HCT116 (cell line): ENCODE results near the gene MBD5. TPM values are rescaled to one million over a fixed set of nuclear protein-coding genes. Genes with fewer than 3 reads are reported as not detected.

Source experiments
- ATAC-seq: fragments of 200-7000 bp; cut with Tn5 transposase; 2 replicates; pipeline ENCODE4 v1.9.1; 2020; ENCODE audit warnings: mild to moderate bottlenecking, moderate library complexity
- BruUV-seq: library from RNA; stranded (reverse); fragments of 400-500 nt; replicated peaks from 2 replicates; lab custom pipeline; 2021; lab: Mats Ljungman, UMichigan
- CTCF ChIA-PET: fragments of 300-600 bp; sonication (Branson Sonifier 250); formaldehyde crosslinking; loops from one replicate; lab custom pipeline; 2021; ENCODE audit warnings: antibody characterized with exemption; lab: Charles Lee
- POLR2A ChIA-PET: fragments of 300-600, 350-600 bp; sonication (Branson Sonifier 250); formaldehyde crosslinking; loops from one replicate; lab custom pipeline; 2021; ENCODE audit warnings: antibody characterized with exemption; lab: Charles Lee
- RAD21 ChIA-PET, 2 experiments: fragments of 300-600 bp; sonication (Branson Sonifier 250); formaldehyde crosslinking; loops; one replicate each; lab custom pipeline; 2023; ENCODE audit warnings: low total read pairs in 2 of 2; ENCODE audit not compliant: uncharacterized antibody in 2 of 2, unreplicated experiment in 2 of 2, low non-redundant PET in 1 of 2; lab: Charles Lee
- DNase-seq: peaks from one replicate; pipeline ENCODE4 v3.0.0-alpha.2; 2010; ENCODE audit warnings: low read depth, low spot score
- H2AFZ ChIP-seq: fragments of 200-600 bp; shearing (Covaris generic), sonication (generic); 2 replicates; pipeline ENCODE4 v1.6.1; 2017; ENCODE audit warnings: low read depth, mixed run types, mixed read lengths, antibody characterized with exemption, low read length; ENCODE audit not compliant: poor library complexity, severe bottlenecking
- H3K27ac ChIP-seq: 2 replicates; pipeline ENCODE4 v1.5.1; 2012; ENCODE audit warnings: low read depth, low read length
- H3K27me3 ChIP-seq: fragments of 200-600 bp; sonication (generic); 2 replicates; pipeline ENCODE4 v1.6.1; 2016; ENCODE audit warnings: mixed run types, low read length, mixed read lengths; ENCODE audit not compliant: insufficient read depth
- H3K36me3 ChIP-seq, 2 experiments: fragments of 200-500 bp in 1 of 2; fragments of 200-600 bp in 1 of 2; sonication (Bioruptor generic) in 1 of 2; sonication (generic) in 1 of 2; 2 replicates each; pipeline versions ENCODE4 v1.5.1 to v1.6.1; 2014 to 2016; ENCODE audit warnings: low read length in 2 of 2, inconsistent platforms in 1 of 2, mixed read lengths in 1 of 2, mixed run types in 1 of 2; ENCODE audit not compliant: insufficient read depth in 2 of 2, control insufficient read depth in 1 of 2
- H3K4me1 ChIP-seq, 2 experiments: fragments of 200-600 bp in 1 of 2; sonication (generic) in 1 of 2; 2 replicates each; pipeline versions ENCODE4 v1.5.1 to v1.6.1; 2012 to 2017; ENCODE audit warnings: low read length in 2 of 2, inconsistent platforms in 1 of 2, mild to moderate bottlenecking in 1 of 2, mixed read lengths in 1 of 2, mixed run types in 1 of 2, moderate library complexity in 1 of 2; ENCODE audit not compliant: insufficient read depth in 2 of 2, control insufficient read depth in 1 of 2
- H3K4me2 ChIP-seq: fragments of 200-600 bp; sonication (generic); 2 replicates; pipeline ENCODE4 v1.6.1; 2017; ENCODE audit warnings: mixed run types, low read length, mixed read lengths
- H3K4me3 ChIP-seq, 2 experiments: fragments of 200-600 bp in 1 of 2; sonication (generic) in 1 of 2; replicated peaks in 1 of 2; 2 replicates each; pipeline ENCODE4 v1.5.1; 2011 to 2016; ENCODE audit warnings: low read length in 2 of 2, control low read depth in 1 of 2, low read depth in 1 of 2, mild to moderate bottlenecking in 1 of 2, mixed read lengths in 1 of 2, mixed run types in 1 of 2
- H3K79me2 ChIP-seq: fragments of 200-600 bp; sonication (generic); 2 replicates; pipeline ENCODE4 v1.6.1; 2017; ENCODE audit warnings: mild to moderate bottlenecking, mixed run types, low read length, moderate library complexity, mixed read lengths; ENCODE audit not compliant: insufficient read depth
- H3K9ac ChIP-seq: fragments of 200-600 bp; sonication (generic); 2 replicates; pipeline ENCODE4 v1.6.1; 2016; ENCODE audit warnings: low read length, mixed read lengths
- H3K9me2 ChIP-seq: fragments of 200-600 bp; sonication (generic), shearing (Covaris generic); 2 replicates; pipeline ENCODE4 v1.6.1; 2017; ENCODE audit warnings: mixed run types, mild to moderate bottlenecking, moderate library complexity; ENCODE audit not compliant: insufficient read depth
- H3K9me3 ChIP-seq, 2 experiments: fragments of 200-500 bp in 1 of 2; fragments of 200-600 bp in 1 of 2; sonication (Bioruptor generic) in 1 of 2; sonication (generic) in 1 of 2; 2 replicates each; pipeline ENCODE4 v1.6.1; 2014 to 2017; ENCODE audit warnings: low read length in 2 of 2, mixed read lengths in 2 of 2, inconsistent platforms in 1 of 2, low read depth in 1 of 2, mild to moderate bottlenecking in 1 of 2, mixed run types in 1 of 2, moderate library complexity in 1 of 2; ENCODE audit not compliant: control insufficient read depth in 1 of 2, insufficient read depth in 1 of 2
- H4K20me1 ChIP-seq: fragments of 200-600 bp; sonication (generic), shearing (Covaris generic); 2 replicates; pipeline ENCODE4 v1.6.1; 2017; ENCODE audit warnings: mixed run types, mild to moderate bottlenecking, moderate library complexity; ENCODE audit not compliant: insufficient read depth
- CBX3 ChIP-seq: IDR thresholded peaks from 2 replicates; pipeline ENCODE4 v1.6.1; 2012; ENCODE audit warnings: low read depth
- CEBPB ChIP-seq: IDR thresholded peaks from 2 replicates; pipeline ENCODE4 v1.6.1; 2012; ENCODE audit warnings: low read depth
- CTCF ChIP-seq, 3 experiments: fragments of 200-600 bp in 1 of 3; sonication (generic) in 1 of 3; IDR thresholded peaks in 2 of 3; conservative IDR thresholded peaks in 1 of 3; 2 replicates each; pipeline ENCODE4 v1.5.1; 2012 to 2017; ENCODE audit warnings: low read depth in 2 of 3, low read length in 2 of 3, antibody characterized with exemption in 1 of 3, borderline replicate concordance in 1 of 3, control low read depth in 1 of 3, mild to moderate bottlenecking in 1 of 3, mixed read lengths in 1 of 3, mixed run types in 1 of 3, moderate library complexity in 1 of 3; ENCODE audit not compliant: insufficient read depth in 1 of 3
- EGR1 ChIP-seq: IDR thresholded peaks from 2 replicates; pipeline ENCODE4 v1.6.1; 2012; ENCODE audit warnings: low read depth
- EZH2phosphoT487 ChIP-seq: fragments of 200-600 bp; IDR thresholded peaks from 2 replicates; pipeline ENCODE4 v1.6.1; 2018; ENCODE audit warnings: antibody characterized with exemption, borderline replicate concordance
- FOSL1 ChIP-seq: IDR thresholded peaks from 2 replicates; pipeline ENCODE4 v1.6.1; 2012; ENCODE audit warnings: low read depth
- JUND ChIP-seq: IDR thresholded peaks from 2 replicates; pipeline ENCODE4 v1.6.1; 2012
- MAX ChIP-seq: IDR thresholded peaks from 2 replicates; pipeline ENCODE4 v1.6.1; 2012
- POLR2AphosphoS5 ChIP-seq: IDR thresholded peaks from 2 replicates; pipeline ENCODE4 v1.6.1; 2011; ENCODE audit warnings: mild to moderate bottlenecking, low read depth, low read length, moderate library complexity
- RAD21 ChIP-seq: IDR thresholded peaks from 2 replicates; pipeline ENCODE4 v1.6.1; 2012; ENCODE audit warnings: low read depth, mild to moderate bottlenecking
- SIN3A ChIP-seq: IDR thresholded peaks from 2 replicates; pipeline ENCODE4 v1.6.1; 2012; ENCODE audit warnings: low read depth
- SP1 ChIP-seq: IDR thresholded peaks from 2 replicates; pipeline ENCODE4 v1.6.1; 2012; ENCODE audit warnings: low read depth
- YY1 ChIP-seq: IDR thresholded peaks from 2 replicates; pipeline ENCODE4 v1.6.1; 2011; ENCODE audit warnings: low read length, low read depth, moderate library complexity, mild to moderate bottlenecking; ENCODE audit not compliant: insufficient replicate concordance; ENCODE audit errors: extremely low read depth
- ZBTB33 ChIP-seq: IDR thresholded peaks from 2 replicates; pipeline ENCODE4 v1.6.1; 2011; ENCODE audit warnings: mild to moderate bottlenecking, low read length, moderate library complexity; ENCODE audit not compliant: insufficient replicate concordance; ENCODE audit errors: extremely low read depth
- ZNF274 ChIP-seq: fragments of 200-500 bp; sonication (Bioruptor generic); IDR thresholded peaks from 2 replicates; pipeline ENCODE4 v1.6.1; 2014; ENCODE audit warnings: mild to moderate bottlenecking, low read depth, low read length, inconsistent platforms
- intact Hi-C: fragments of 100-400 bp; cut with micrococcal nuclease; formaldehyde crosslinking; loops from 2 replicates; pipeline ENCODE4 v1.10.0; 2022
- total RNA-seq: library from RNA; stranded (reverse); gene quantifications from one replicate; pipeline ENCODE4 v1.2.1, GENCODE V29; 2021; ENCODE audit not compliant: unreplicated experiment

Gene MBD5
- total RNA-seq, 1 experiment from 2014 or later = 20.5 TPM

- H3K79me2 ChIP-seq = peaks cover 10% of the 10 kb centered on the region; the same call in 1 of the 2 replicates
- CTCF ChIA-PET = no interaction called here
- H3K9me3 ChIP-seq = no peaks in the 10 kb centered on the region
- POLR2A ChIA-PET = interaction anchor here (1.0 kb wide), 1 partner anchor 11 kb away, joined by 3 read pairs; the partner anchor contains the start of genes MBD5 and ORC4
- H3K4me3 ChIP-seq = no peak overlapping the region
- H3K36me3 ChIP-seq = no peaks in the 10 kb centered on the region
- DNase-seq (no peak), ATAC-seq (no peak)
- intact Hi-C loops = no loop called here
- H3K4me1 ChIP-seq = no peaks in the 10 kb centered on the region
- H3K4me2 ChIP-seq = no peak overlapping the region
- no peaks in the 10 kb centered on the region for H3K27me3 ChIP-seq
- H3K9me2 ChIP-seq = no peaks in the 10 kb centered on the region
- no peak for TF ChIP-seq JUND
- TF ChIP-seq SP1 = no peak
- TF ChIP-seq SIN3A = no peak
- TF ChIP-seq EZH2phosphoT487 = no peak
- no peak for TF ChIP-seq YY1
- no peak for TF ChIP-seq CBX3
- H2AFZ ChIP-seq = no peak overlapping the region
- no peaks in the 10 kb centered on the region for H4K20me1 ChIP-seq
- RAD21 ChIA-PET = no interaction called here
- no peak overlapping the region for H3K27ac ChIP-seq
- no peak overlapping the region for H3K9ac ChIP-seq
- BruUV-seq = no TSS peak
These were observed 11.3 kb downstream of the MBD5 start for GRCh38 chr2:148032215-148032614.

GRCh38 chr2:148039783-148040182, 18.9 kb downstream of the MBD5 start:
- Histone ChIP-seq H3K4me2 (no peak overlapping the region), H3K4me3 (no peak overlapping the region), H2AFZ (no peak overlapping the region), H3K36me3 (no peaks in the 10 kb centered on the region), H3K9me3 (no peaks in the 10 kb centered on the region), H4K20me1 (0 out of 2 replicates have a peak, but pooled peaks cover 3% of the 10 kb centered on the region), H3K79me2 (no peaks in the 10 kb centered on the region; the same call in 1 of the 2 replicates), H3K4me1 (no peaks in the 10 kb centered on the region), H3K9me2 (no peaks in the 10 kb centered on the region), H3K27ac (no peak overlapping the region), H3K9ac (no peak overlapping the region), H3K27me3 (no peaks in the 10 kb centered on the region)
- ChIA-PET POLR2A (no interaction called here), CTCF (no interaction called here), RAD21 (no interaction called here)
- DNase-seq (no peak), ATAC-seq (no peak)
- TF ChIP-seq JUND (no peak), EGR1 (no peak), CTCF (IDR thresholded peaks at IDR 0.05 in 2 of 3, conservative IDR thresholded peaks at IDR 0.05 in 1 of 3; ENCODE audit: borderline replicate concordance in 1 of 3, insufficient read depth in 1 of 3, low read depth in 2 of 3, low read length in 2 of 3) (no peak), FOSL1 (no peak), ZBTB33 (no peak), ZNF274 (no peak), EZH2phosphoT487 (no peak), CBX3 (no peak), YY1 (no peak), SP1 (no peak), POLR2AphosphoS5 (no peak), MAX (no peak), CEBPB (no peak), RAD21 (no peak)
- intact Hi-C loops = no loop called here
- BruUV-seq = no TSS peak
